Measurements from ENCODE around the gene C3orf80.

The C3orf80 gene

DNA sequence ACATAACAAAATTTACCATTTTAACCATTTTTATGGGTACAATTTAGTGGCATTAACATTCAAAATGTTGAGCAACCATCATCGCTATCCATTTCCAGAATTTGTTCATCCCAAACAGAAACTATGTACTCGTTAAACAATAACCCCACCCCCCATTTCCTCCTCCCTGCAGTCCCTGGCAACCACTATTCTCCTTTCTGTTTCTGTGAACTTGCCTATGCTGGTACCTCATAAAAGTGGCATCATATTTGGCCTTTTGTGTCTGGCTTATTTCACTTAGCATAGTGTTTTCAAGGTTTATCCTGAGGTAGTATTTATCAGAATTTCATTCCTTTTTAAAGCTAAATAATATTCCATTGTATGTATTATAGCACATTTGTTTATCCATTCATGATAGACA, 32.4 kb downstream of the C3orf80 start:
- no peaks in the 10 kb centered on the region for H3K4me1 ChIP-seq (ENCODE audit: control insufficient read depth in 1 of 2, insufficient read depth in 2 of 2, low read length in 2 of 2)
- H3K4me3 ChIP-seq (ENCODE audit: low read depth in 1 of 2, low read length in 2 of 2), result no peak overlapping the region
- H3K36me3 ChIP-seq (ENCODE audit: control insufficient read depth in 1 of 2, insufficient read depth in 2 of 2, low read length in 2 of 2), result no peaks in the 10 kb centered on the region
- no peaks in the 10 kb centered on the region for H3K9me3 ChIP-seq (ENCODE audit: control insufficient read depth in 1 of 2, low read length in 2 of 2)
- H3K27ac ChIP-seq (ENCODE audit: low read length), result no peak overlapping the region
- H3K27me3 ChIP-seq (ENCODE audit: low read depth, low read length), result no peaks in the 10 kb centered on the region

DNA sequence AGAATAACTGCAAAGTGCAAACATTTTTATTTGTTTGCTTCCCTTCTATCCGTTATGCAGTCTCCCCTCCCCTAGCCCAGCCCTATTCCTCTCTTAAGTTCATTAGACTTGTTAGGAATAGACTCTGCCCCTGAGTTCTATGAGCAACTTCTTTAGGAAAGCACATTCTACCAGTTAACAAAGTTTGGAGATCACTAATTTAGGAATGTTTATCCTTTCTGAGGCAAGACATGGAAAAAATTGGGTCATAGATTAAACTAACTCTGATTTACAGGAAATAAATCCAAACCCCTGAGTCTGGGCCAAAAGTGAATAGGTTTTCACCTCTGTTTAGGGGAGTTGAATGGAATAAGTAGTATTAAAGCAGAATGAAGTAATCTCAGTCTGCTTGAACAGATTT, 34.4 kb downstream of the C3orf80 start:
- Histone ChIP-seq H3K4me3 (ENCODE audit: low read depth in 1 of 2, low read length in 2 of 2) (no peak overlapping the region), H3K9me3 (ENCODE audit: control insufficient read depth in 1 of 2, low read length in 2 of 2) (no peaks in the 10 kb centered on the region), H3K36me3 (ENCODE audit: control insufficient read depth in 1 of 2, insufficient read depth in 2 of 2, low read length in 2 of 2) (no peaks in the 10 kb centered on the region), H3K4me1 (ENCODE audit: control insufficient read depth in 1 of 2, insufficient read depth in 2 of 2, low read length in 2 of 2) (no peaks in the 10 kb centered on the region), H3K27me3 (ENCODE audit: low read depth, low read length) (no peaks in the 10 kb centered on the region), H3K27ac (ENCODE audit: low read length) (no peak overlapping the region)

DNA sequence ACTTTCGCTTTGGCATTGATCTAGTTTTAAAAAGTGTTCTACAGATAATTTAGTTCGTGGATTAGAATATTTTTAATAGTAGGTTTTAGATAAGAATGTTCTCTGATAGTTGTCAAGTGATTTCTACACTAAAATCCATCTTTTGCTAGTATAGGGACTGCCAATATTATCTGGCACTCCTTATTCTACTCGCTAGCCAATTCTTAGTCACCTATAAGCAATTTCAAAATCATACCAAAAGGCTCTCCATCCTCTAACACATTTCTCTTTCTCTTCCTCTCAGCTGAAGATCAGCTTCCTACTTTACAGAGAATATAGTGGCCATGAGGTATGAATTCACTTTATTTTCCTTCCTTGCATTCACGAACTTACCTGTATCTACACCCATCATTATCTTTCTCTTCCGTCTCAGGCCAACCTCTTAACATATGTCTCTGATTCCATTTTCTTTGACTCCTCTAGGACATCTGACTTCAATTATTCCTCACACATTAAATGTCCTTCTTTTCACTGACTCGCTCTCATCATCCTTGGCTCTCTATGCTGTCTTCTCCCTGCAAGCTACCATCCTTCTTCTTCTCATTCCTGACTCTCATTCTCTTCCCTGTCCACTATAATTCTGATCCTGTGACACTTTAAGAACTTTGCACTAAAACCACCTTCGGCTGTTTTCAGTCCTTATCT, 35.5 kb downstream of the C3orf80 start:
- Histone ChIP-seq H3K27ac (ENCODE audit: low read length) (no peak overlapping the region), H3K4me1 (ENCODE audit: control insufficient read depth in 1 of 2, insufficient read depth in 2 of 2, low read length in 2 of 2) (no peaks in the 10 kb centered on the region), H3K27me3 (ENCODE audit: low read depth, low read length) (no peaks in the 10 kb centered on the region), H3K9me3 (ENCODE audit: control insufficient read depth in 1 of 2, low read length in 2 of 2) (no peaks in the 10 kb centered on the region), H3K36me3 (ENCODE audit: control insufficient read depth in 1 of 2, insufficient read depth in 2 of 2, low read length in 2 of 2) (no peaks in the 10 kb centered on the region), H3K4me3 (ENCODE audit: low read depth in 1 of 2, low read length in 2 of 2) (no peak overlapping the region)

DNA sequence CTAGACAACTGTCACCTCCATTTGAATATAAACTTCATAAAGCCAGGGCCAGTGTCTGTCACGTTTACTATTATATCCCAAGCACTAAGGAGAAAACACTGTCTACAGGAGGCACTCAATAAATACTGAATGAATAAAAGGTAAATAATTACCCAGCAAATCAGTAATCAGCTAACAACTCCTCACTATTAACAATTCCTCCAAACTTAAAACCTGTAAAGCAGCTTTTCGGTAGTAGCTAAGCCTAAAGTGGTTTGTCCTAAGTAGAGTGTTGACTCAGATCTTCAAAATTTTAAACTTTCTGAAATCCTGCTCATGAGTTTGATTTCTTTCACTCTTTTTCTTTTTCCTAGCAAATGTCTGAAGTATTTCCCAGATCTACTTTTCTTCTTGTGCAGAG, 39.9 kb downstream of the C3orf80 start:
- H3K4me1 ChIP-seq (ENCODE audit: control insufficient read depth in 1 of 2, insufficient read depth in 2 of 2, low read length in 2 of 2), result no peaks in the 10 kb centered on the region
- H3K4me3 ChIP-seq (ENCODE audit: low read depth in 1 of 2, low read length in 2 of 2), result no peak overlapping the region
- no peaks in the 10 kb centered on the region for H3K9me3 ChIP-seq (ENCODE audit: control insufficient read depth in 1 of 2, low read length in 2 of 2)
- peaks cover 0 to 12% of the 10 kb centered on the region in 2 donors for H3K36me3 ChIP-seq (ENCODE audit: control insufficient read depth in 1 of 2, insufficient read depth in 2 of 2, low read length in 2 of 2)
- no peaks in the 10 kb centered on the region for H3K27me3 ChIP-seq (ENCODE audit: low read depth, low read length)
- no peak overlapping the region for H3K27ac ChIP-seq (ENCODE audit: low read length)

All from muscle layer of duodenum (tissue), 2 donors.